GM23338 (cell line): ENCODE data around the gene MPHOSPH6. TPM values are rescaled to one million over a fixed set of nuclear protein-coding genes. Genes with fewer than 3 reads are reported as not detected.

Experiments used
- polyA plus RNA-seq: library from polyadenylated mRNA; unstranded; fragments of >200 nt; fragmentation: Nextera tagmentation; extraction: Ambion mirVana; gene quantifications from 2 replicates; pipeline ENCODE4 v1.2.1, GENCODE V29; 2016
- small RNA-seq: library from RNA; depleted of rRNA; stranded (forward); fragments of <200 nt; gene quantifications from one replicate; pipeline ENCODE3, GENCODE V24; 2014; ENCODE audit warnings: low replicate concordance
- total RNA-seq: library from RNA; depleted of rRNA; stranded (reverse); fragments of >200 nt; shearing (Covaris generic); gene quantifications from 2 replicates; pipeline ENCODE4 v1.2.3, GENCODE V29; 2014; rRNA removed

MPHOSPH6 gene
- total and polyA plus RNA-seq, 2 experiments from 2014 or later, result 40.8 to 94.7 TPM

Small RNA genes lying within 50 kb of the gene (small RNA-seq; reads per million reads assigned to genes)
- not detected for gene RN7SKP190

Other genes with a start within 250 kb of the MPHOSPH6 start
- 0.03 and 0.04 TPM in 2 replicates for gene SDR42E1, start 158.8 kb downstream of the MPHOSPH6 start, total RNA-seq
- not detected in 2 replicates for gene SDR42E1, start 158.8 kb downstream of the MPHOSPH6 start, polyA plus RNA-seq
- not detected in 2 replicates for gene HSD17B2, start 135.0 kb downstream of the MPHOSPH6 start, total RNA-seq
- gene HSD17B2, start 135.0 kb downstream of the MPHOSPH6 start, polyA plus RNA-seq, result 0.03 and 0.29 TPM in 2 replicates